Measurements from ENCODE around the gene PPIA.

PPIA gene

GRCh38 chr7:44787762-44788161, 8.7 kb upstream of the PPIA start:
- no CpG with 5 or more reads among the region's 3 CpGs for WGBS (ENCODE audit: insufficient coverage, insufficient read length)
- H3K9me3 ChIP-seq (ENCODE audit: control insufficient read depth, insufficient read depth, low read length): no peaks in the 10 kb centered on the region
- no peak for DNase-seq (ENCODE audit: low read depth, low spot score)
- no peaks in the 10 kb centered on the region for H3K27me3 ChIP-seq (ENCODE audit: control insufficient read depth, insufficient read depth, low read length)
- no peaks in the 10 kb centered on the region for H3K4me1 ChIP-seq (ENCODE audit: control insufficient read depth, insufficient read depth, low read length)
- no peak overlapping the region for H3K4me3 ChIP-seq (ENCODE audit: low read length)
- H3K36me3 ChIP-seq (ENCODE audit: control insufficient read depth, insufficient read depth, low read length): no peaks in the 10 kb centered on the region
- no peak overlapping the region for H3K27ac ChIP-seq (ENCODE audit: low read length)

GRCh38 chr7:44789990-44790389, 6.5 kb upstream of the PPIA start:
- Histone ChIP-seq H3K27me3 (ENCODE audit: control insufficient read depth, insufficient read depth, low read length) (no peaks in the 10 kb centered on the region), H3K27ac (ENCODE audit: low read length) (no peak overlapping the region), H3K36me3 (ENCODE audit: control insufficient read depth, insufficient read depth, low read length) (no peaks in the 10 kb centered on the region), H3K9me3 (ENCODE audit: control insufficient read depth, insufficient read depth, low read length) (no peaks in the 10 kb centered on the region), H3K4me1 (ENCODE audit: control insufficient read depth, insufficient read depth, low read length) (no peaks in the 10 kb centered on the region), H3K4me3 (ENCODE audit: low read length) (no peak overlapping the region)
- DNase-seq (ENCODE audit: low read depth, low spot score): no peak
- WGBS (ENCODE audit: insufficient coverage, insufficient read length): no CpG with 5 or more reads among the region's 5 CpGs

DNA sequence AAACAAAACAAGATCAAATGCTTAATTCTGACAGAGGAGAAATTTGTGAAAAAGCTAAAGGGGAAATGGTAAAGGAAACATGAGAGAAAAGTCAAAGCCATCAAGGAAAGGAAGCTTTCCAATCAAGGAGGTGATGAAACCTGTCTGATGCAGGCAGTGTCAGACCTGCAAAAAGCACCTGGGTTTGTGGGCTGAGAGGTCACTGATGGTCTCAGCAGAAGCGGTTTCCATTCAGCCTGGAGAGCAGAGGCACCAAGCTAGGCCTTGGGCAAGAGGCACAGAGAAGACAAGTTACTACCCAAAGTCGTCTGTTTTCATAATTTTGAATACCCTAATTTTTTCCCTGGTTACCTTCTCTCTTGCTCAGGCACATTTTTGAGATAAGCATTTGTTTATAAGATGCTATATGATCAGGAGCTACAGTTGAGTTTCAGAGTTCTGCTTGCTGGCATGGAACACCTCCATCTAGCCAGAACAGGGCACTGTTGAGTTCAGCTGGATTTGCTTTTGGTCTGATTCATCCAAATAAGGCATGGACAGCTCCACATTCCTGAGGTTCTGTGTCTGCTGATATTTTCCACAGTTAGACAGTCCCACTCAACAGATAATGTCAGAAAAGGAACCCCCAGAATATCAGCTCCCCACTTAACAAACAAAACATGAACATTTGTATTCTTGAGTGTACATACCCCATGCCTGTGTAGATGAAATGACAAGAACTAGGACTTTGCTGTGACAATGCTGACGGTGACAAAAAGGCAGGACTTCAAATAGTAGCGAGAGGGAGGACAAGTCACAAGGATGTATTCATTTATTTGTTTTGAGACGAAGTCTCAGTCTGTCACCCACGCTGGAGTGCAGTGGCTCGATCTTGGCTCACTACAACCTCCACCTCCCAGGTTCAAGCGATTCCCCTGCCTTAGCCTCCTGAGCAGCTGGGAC, 4.9 kb upstream of the PPIA start:
- no CpG with 5 or more reads among the region's 8 CpGs for WGBS (ENCODE audit: insufficient coverage, insufficient read length)

GRCh38 chr7:44793919-44794318, 2.6 kb upstream of the PPIA start:
- no CpG with 5 or more reads among the region's 5 CpGs for WGBS (ENCODE audit: insufficient coverage, insufficient read length)
- no peaks in the 10 kb centered on the region for H3K9me3 ChIP-seq (ENCODE audit: control insufficient read depth, insufficient read depth, low read length)

More for the DNA sequence above, 4.9 kb upstream of the PPIA start:
- Histone ChIP-seq H3K27ac (ENCODE audit: low read length) (no peak overlapping the region), H3K9me3 (ENCODE audit: control insufficient read depth, insufficient read depth, low read length) (no peaks in the 10 kb centered on the region), H3K4me1 (ENCODE audit: control insufficient read depth, insufficient read depth, low read length) (no peaks in the 10 kb centered on the region), H3K27me3 (ENCODE audit: control insufficient read depth, insufficient read depth, low read length) (no peaks in the 10 kb centered on the region), H3K4me3 (ENCODE audit: low read length) (no peak overlapping the region), H3K36me3 (ENCODE audit: control insufficient read depth, insufficient read depth, low read length) (no peaks in the 10 kb centered on the region)
- DNase-seq (ENCODE audit: low read depth, low spot score): no peak

DNA sequence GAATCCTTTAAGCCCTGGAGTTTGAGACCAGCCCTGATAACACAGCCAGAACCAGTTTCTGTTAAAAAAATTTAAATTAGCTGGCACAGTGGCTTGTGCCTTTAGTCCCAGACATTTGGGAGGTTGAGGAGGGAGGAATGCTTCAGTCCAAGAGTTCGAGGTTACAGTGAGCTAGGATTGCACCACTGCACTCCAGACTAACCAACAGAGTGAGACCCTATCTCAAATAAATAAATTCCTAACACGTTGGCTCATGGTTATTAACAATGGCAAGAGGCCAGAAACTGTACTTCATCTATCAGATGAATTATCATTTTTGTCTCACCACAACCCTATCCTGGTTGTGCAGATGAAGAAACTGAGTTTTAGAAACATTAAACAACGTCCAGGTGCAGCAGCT, 2.1 kb upstream of the PPIA start:
- no CpG with 5 or more reads among the region's 3 CpGs for WGBS (ENCODE audit: insufficient coverage, insufficient read length)
- Histone ChIP-seq H3K36me3 (ENCODE audit: control insufficient read depth, insufficient read depth, low read length) (peaks cover 7% of the 10 kb centered on the region; the same call in 1 of the 2 replicates), H3K9me3 (ENCODE audit: control insufficient read depth, insufficient read depth, low read length) (no peaks in the 10 kb centered on the region), H3K27ac (ENCODE audit: low read length) (no peak overlapping the region), H3K4me3 (ENCODE audit: low read length) (no peak overlapping the region), H3K4me1 (ENCODE audit: control insufficient read depth, insufficient read depth, low read length) (no peaks in the 10 kb centered on the region), H3K27me3 (ENCODE audit: control insufficient read depth, insufficient read depth, low read length) (no peaks in the 10 kb centered on the region)
- DNase-seq (ENCODE audit: low read depth, low spot score): no peak

More at GRCh38 chr7:44793919-44794318, 2.6 kb upstream of the PPIA start:
- Histone ChIP-seq H3K4me1 (ENCODE audit: control insufficient read depth, insufficient read depth, low read length) (no peaks in the 10 kb centered on the region), H3K4me3 (ENCODE audit: low read length) (no peak overlapping the region), H3K27ac (ENCODE audit: low read length) (no peak overlapping the region), H3K27me3 (ENCODE audit: control insufficient read depth, insufficient read depth, low read length) (no peaks in the 10 kb centered on the region), H3K36me3 (ENCODE audit: control insufficient read depth, insufficient read depth, low read length) (peaks cover 7% of the 10 kb centered on the region; the same call in 1 of the 2 replicates)
- no peak for DNase-seq (ENCODE audit: low read depth, low spot score)

DNA sequence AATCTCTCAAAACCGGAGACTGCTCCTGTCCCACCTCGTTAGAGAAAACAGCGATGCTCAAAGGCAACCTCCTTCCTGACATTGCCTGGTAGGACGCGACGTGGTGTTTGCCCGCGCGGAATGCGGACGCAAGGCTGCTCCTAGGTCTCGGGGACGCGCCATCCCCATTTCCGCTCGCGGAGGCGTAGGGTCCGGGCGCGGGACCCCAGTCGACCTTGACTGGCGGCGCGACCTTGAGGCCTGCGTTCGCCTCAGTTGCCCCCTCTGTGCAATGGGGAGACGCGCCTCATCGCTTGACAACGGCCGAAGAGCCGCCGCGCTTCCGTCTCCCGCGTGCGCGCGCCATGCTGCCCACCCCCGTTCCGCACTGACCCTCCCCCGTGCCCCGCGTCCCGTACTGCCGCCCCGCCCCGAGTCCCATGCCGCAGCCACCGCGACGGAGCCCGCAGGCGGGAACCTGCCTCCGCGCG, 412 bp upstream of the PPIA start:
- peaks cover 18% of the 10 kb centered on the region; the same call in 1 of the 2 replicates for H3K36me3 ChIP-seq (ENCODE audit: control insufficient read depth, insufficient read depth, low read length)
- no peaks in the 10 kb centered on the region for H3K4me1 ChIP-seq (ENCODE audit: control insufficient read depth, insufficient read depth, low read length)
- no CpG with 5 or more reads among the region's 59 CpGs for WGBS (ENCODE audit: insufficient coverage, insufficient read length)
- DNase-seq (ENCODE audit: low read depth, low spot score): no peak
- H3K27ac ChIP-seq (ENCODE audit: low read length): no peak overlapping the region
- H3K4me3 ChIP-seq (ENCODE audit: low read length): peak overlapping the region; percentile 85; the same call in 1 of the 2 replicates
- H3K27me3 ChIP-seq (ENCODE audit: control insufficient read depth, insufficient read depth, low read length): no peaks in the 10 kb centered on the region
- no peaks in the 10 kb centered on the region for H3K9me3 ChIP-seq (ENCODE audit: control insufficient read depth, insufficient read depth, low read length)

DNA sequence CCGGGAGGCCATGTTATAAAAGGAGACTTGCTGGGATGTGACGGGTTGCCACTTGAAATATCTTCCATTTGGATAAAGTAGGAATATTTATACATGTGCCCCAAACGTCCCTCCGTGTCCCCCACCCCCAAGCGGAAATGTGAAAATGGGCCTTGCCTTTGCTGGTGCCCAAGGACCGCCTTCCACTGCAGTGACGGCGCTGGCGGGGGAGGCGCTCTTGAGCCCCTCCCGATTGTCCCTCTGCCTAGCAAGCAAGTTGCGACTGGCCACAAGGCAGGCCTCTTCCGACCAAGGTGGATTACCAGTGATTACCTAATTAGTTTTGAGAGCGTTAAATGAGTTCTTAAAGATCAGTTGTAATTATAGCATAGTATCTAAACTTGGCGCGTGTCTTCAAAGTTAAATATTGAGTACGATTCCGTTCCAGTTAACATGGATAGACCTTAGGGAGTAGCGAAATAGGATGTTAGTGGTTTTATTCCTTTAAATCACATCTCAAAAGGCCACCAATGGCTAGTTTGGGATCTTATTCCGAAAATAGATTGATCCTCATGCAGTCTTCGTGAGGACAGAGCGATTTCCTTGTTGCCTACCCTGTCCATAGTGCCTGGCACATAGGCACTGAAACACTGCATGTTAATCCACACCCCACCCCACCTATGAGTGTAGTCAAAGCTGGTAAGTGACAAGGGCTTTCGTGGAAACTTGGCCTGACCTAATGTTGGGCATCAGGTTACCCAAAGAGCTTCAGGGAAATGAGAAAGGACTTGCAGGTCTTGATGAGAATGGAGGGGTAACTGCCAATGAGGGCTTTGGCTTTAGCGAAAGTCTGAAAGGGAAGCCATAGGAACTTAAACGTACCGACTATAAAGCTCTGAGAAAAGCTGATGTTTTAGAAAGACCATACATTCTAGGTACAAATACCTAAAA, 1.1 kb downstream of the PPIA start:
- no CpG with 5 or more reads among the region's 26 CpGs for WGBS (ENCODE audit: insufficient coverage, insufficient read length)
- no peaks in the 10 kb centered on the region for H3K9me3 ChIP-seq (ENCODE audit: control insufficient read depth, insufficient read depth, low read length)
- no peak overlapping the region for H3K27ac ChIP-seq (ENCODE audit: low read length)
- DNase-seq (ENCODE audit: low read depth, low spot score): no peak
- peak overlapping the region; percentile 85 for H3K4me3 ChIP-seq (ENCODE audit: low read length)
- no peaks in the 10 kb centered on the region for H3K27me3 ChIP-seq (ENCODE audit: control insufficient read depth, insufficient read depth, low read length)
- peaks cover 28% of the 10 kb centered on the region; the same call in 1 of the 2 replicates for H3K36me3 ChIP-seq (ENCODE audit: control insufficient read depth, insufficient read depth, low read length)
- no peaks in the 10 kb centered on the region for H3K4me1 ChIP-seq (ENCODE audit: control insufficient read depth, insufficient read depth, low read length)

DNA sequence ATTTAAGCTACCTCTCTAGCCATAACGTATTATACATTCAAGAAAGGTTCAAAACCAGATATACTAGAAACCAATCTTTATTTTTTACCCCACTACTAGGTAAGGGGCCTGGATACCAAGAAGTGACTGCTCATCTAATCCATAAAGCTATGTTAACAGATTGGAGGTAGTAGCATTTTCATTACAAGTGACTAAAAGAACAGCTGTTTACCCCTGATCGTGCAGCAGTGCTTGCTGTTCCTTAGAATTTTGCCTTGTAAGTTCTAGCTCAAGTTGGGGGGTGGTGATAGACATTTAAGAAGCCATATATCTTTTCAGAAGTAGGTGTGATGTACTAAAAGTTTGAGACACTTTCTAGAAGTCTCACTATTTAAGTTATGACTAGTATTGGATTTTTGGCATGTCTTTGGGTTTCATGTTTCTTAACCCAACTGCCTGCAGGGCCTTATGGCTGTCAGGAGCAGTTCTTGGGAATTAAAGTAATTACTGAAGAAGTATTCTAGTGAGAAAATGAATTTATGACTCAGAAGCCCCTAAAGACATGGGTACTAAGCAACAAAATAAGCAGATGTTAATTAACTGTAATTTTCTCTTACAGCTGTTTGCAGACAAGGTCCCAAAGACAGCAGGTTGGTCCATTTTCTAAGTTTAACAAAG, 2.3 kb downstream of the PPIA start:
- Histone ChIP-seq H3K4me3 (ENCODE audit: low read length) (no peak overlapping the region), H3K4me1 (ENCODE audit: control insufficient read depth, insufficient read depth, low read length) (no peaks in the 10 kb centered on the region)
- WGBS (ENCODE audit: insufficient coverage, insufficient read length): no CpG with 5 or more reads among the region's 2 CpGs

GRCh38 chr7:44799939-44800338, 3.5 kb downstream of the PPIA start:
- H3K4me1 ChIP-seq (ENCODE audit: control insufficient read depth, insufficient read depth, low read length): no peaks in the 10 kb centered on the region
- peaks cover 31% of the 10 kb centered on the region; the same call in 1 of the 2 replicates for H3K36me3 ChIP-seq (ENCODE audit: control insufficient read depth, insufficient read depth, low read length)
- no peak overlapping the region for H3K27ac ChIP-seq (ENCODE audit: low read length)
- WGBS (ENCODE audit: insufficient coverage, insufficient read length): no CpG with 5 or more reads among the region's 4 CpGs
- no peak for DNase-seq (ENCODE audit: low read depth, low spot score)
- no peaks in the 10 kb centered on the region for H3K9me3 ChIP-seq (ENCODE audit: control insufficient read depth, insufficient read depth, low read length)
- no peak overlapping the region for H3K4me3 ChIP-seq (ENCODE audit: low read length)
- no peaks in the 10 kb centered on the region for H3K27me3 ChIP-seq (ENCODE audit: control insufficient read depth, insufficient read depth, low read length)

More for the DNA sequence above, 2.3 kb downstream of the PPIA start:
- peaks cover 31% of the 10 kb centered on the region; the same call in 1 of the 2 replicates for H3K36me3 ChIP-seq (ENCODE audit: control insufficient read depth, insufficient read depth, low read length)
- no peak overlapping the region for H3K27ac ChIP-seq (ENCODE audit: low read length)
- H3K9me3 ChIP-seq (ENCODE audit: control insufficient read depth, insufficient read depth, low read length): no peaks in the 10 kb centered on the region
- no peak for DNase-seq (ENCODE audit: low read depth, low spot score)
- H3K27me3 ChIP-seq (ENCODE audit: control insufficient read depth, insufficient read depth, low read length): no peaks in the 10 kb centered on the region

GRCh38 chr7:44801890-44802289, 5.4 kb downstream of the PPIA start:
- Histone ChIP-seq H3K36me3 (ENCODE audit: control insufficient read depth, insufficient read depth, low read length) (peaks cover 31% of the 10 kb centered on the region; the same call in 1 of the 2 replicates), H3K27ac (ENCODE audit: low read length) (no peak overlapping the region), H3K4me3 (ENCODE audit: low read length) (no peak overlapping the region), H3K9me3 (ENCODE audit: control insufficient read depth, insufficient read depth, low read length) (no peaks in the 10 kb centered on the region), H3K27me3 (ENCODE audit: control insufficient read depth, insufficient read depth, low read length) (no peaks in the 10 kb centered on the region), H3K4me1 (ENCODE audit: control insufficient read depth, insufficient read depth, low read length) (no peaks in the 10 kb centered on the region)
- DNase-seq (ENCODE audit: low read depth, low spot score): no peak
- WGBS (ENCODE audit: insufficient coverage, insufficient read length): no CpG with 5 or more reads among the region's 5 CpGs

Data from iPS DF 6.9 (cell line).